ENCODE data around the gene SON. TPM values are rescaled to one million over a fixed set of nuclear protein-coding genes. Genes with fewer than 3 reads are reported as not detected.

The SON gene
- 184 and 484 TPM in 2 replicates for total RNA-seq

GRCh38 chr21:33542640-33543504 is at the start of gene SON:
SON (plus strand) TSS chr21:33543038; CDS start chr21:33543093, 55 bp downstream.

GRCh38 chr21:33541756-33542639 is 840 bp upstream of the SON start, which contains the start of gene GART:
GART (minus strand) TSS chr21:33542117; CDS start chr21:33539315, 2,802 bp downstream.

GRCh38 chr21:33588485-33589335 is 45.9 kb downstream of the SON start, which contains the start of gene DONSON:
DONSON (minus strand) TSS chr21:33588684; CDS start chr21:33588641, 43 bp downstream.

Other genes starting within 250 kb of the SON start
- 16.6 and 16.8 TPM in 2 replicates for gene IFNAR1, start 218.1 kb upstream of the SON start, total RNA-seq
- gene IFNGR2, start 139.6 kb upstream of the SON start, total RNA-seq, result 57.6 and 72.9 TPM in 2 replicates
- 18.9 and 21.3 TPM in 2 replicates for gene TMEM50B, start 63.1 kb upstream of the SON start, total RNA-seq
- 0.42 TPM in 2 replicates for gene DNAJC28, start 51.3 kb upstream of the SON start, total RNA-seq
- gene GART, start 921 bp upstream of the SON start, total RNA-seq, result 77.6 and 103 TPM in 2 replicates
- gene DONSON, start 45.6 kb downstream of the SON start, total RNA-seq, result 17.7 and 19.3 TPM in 2 replicates
- 12.1 and 16.1 TPM in 2 replicates for gene CRYZL1, start 98.7 kb downstream of the SON start, total RNA-seq
- gene ITSN1, start 99.5 kb downstream of the SON start, total RNA-seq, result 15.9 and 17.9 TPM in 2 replicates

All from airway epithelial cell (primary cell).